Neural cell (in vitro differentiated cells): Measurements from ENCODE around the gene PTTG1IP.

ENCODE experiments used
- CTCF ChIP-seq: fragments of 450-650 bp; IDR thresholded peaks from 2 replicates; pipeline ENCODE4 v1.5.1; 2014; ENCODE audit warnings: antibody characterized with exemption, mild to moderate bottlenecking, moderate library complexity; ENCODE audit not compliant: poor library complexity, severe bottlenecking
- EP300 ChIP-seq: fragments of 450-650 bp; conservative IDR thresholded peaks from 2 replicates; pipeline ENCODE4 v1.6.1; 2014; ENCODE audit warnings: antibody characterized with exemption, mild to moderate bottlenecking, moderate library complexity; ENCODE audit not compliant: poor library complexity, severe bottlenecking
- EZH2 ChIP-seq: fragments of 200-600, 300-800 bp; shearing (Covaris generic), sonication (generic); IDR thresholded peaks from 2 replicates; pipeline ENCODE4 v1.6.1; 2014; ENCODE audit warnings: antibody characterized with exemption, low read length, borderline replicate concordance, mild to moderate bottlenecking; ENCODE audit not compliant: insufficient read depth, poor library complexity, severe bottlenecking
- POLR2AphosphoS5 ChIP-seq: IDR thresholded peaks from 2 replicates; pipeline ENCODE4 v1.6.1; 2012
- RAD21 ChIP-seq: fragments of 450-650 bp; conservative IDR thresholded peaks from 2 replicates; pipeline ENCODE4 v1.6.1; 2014; ENCODE audit warnings: antibody characterized with exemption, mild to moderate bottlenecking, moderate library complexity
- REST ChIP-seq: IDR thresholded peaks from 2 replicates; pipeline ENCODE4 v1.6.1; 2012; ENCODE audit warnings: borderline replicate concordance
- SMC3 ChIP-seq: fragments of 450-650 bp; conservative IDR thresholded peaks from 2 replicates; pipeline ENCODE4 v1.6.1; 2014; ENCODE audit warnings: antibody characterized with exemption, mild to moderate bottlenecking, moderate library complexity; ENCODE audit not compliant: poor library complexity
- TAF1 ChIP-seq: IDR thresholded peaks from 2 replicates; pipeline ENCODE4 v1.6.1; 2012; ENCODE audit warnings: low read depth

- TF ChIP-seq CTCF (no peak), TAF1 (no peak), RAD21 (no peak), EZH2 (no peak), POLR2AphosphoS5 (no peak), EP300 (no peak), REST (no peak), SMC3 (no peak)
These were observed 60.3 kb downstream of the PTTG1IP start for GRCh38 chr21:44813149-44813548.
